Upper lobe of left lung (tissue), 4 donors: ENCODE results near the gene DCLRE1B.
A peak's percentile ranks its signal among the peaks of the same experiment; 100 is the strongest.

Experiments used
- CTCF ChIP-seq, 6 experiments: fragments of 450-650 bp in 4 of 6; fragments of 200-600 bp in 2 of 6; sonication (generic) in 2 of 6; IDR thresholded peaks; one replicate each; pipeline ENCODE4 v1.5.1; 2016 to 2019; ENCODE audit warnings: antibody characterized with exemption in 6 of 6
- POLR2A ChIP-seq, 4 donors: fragments of 450-650 bp; IDR thresholded peaks; one replicate each; pipeline ENCODE4 v1.5.1; 2016 to 2017; ENCODE audit warnings: antibody characterized with exemption in 4 of 4, mild to moderate bottlenecking in 2 of 4

DNA sequence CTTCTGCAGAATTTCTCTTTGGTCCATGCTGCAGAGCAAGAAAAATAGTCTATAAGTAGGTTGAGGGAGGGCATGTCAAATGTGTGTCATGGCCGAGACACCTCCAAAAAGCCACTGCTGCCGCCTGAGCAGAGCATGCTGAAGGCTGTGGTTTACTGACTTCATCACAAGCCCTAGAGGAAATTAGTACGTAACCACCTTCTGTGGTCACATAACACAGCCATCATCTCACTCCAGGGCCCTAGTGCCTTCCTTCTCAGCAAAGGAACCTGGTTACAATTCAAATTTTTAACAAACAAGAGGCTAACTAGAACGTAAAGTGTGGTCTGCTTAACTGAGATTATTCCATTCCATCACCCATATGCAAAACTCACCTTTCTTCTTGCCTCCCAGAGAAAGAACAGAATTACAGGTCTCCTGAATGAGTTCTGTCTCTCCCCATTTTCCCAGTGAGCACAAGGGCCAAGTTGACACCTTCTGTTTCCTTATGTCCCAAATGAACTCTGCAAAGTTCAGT lies 33.5 kb upstream of the DCLRE1B start, which contains the start of gene PTPN22:
- TF ChIP-seq POLR2A (IDR thresholded peaks at IDR 0.05) (peak in 2 of 4 donors; percentile 26 to 71), CTCF (IDR thresholded peaks at IDR 0.05) (no peak)
